IPS-20b (cell line): ENCODE results near the gene SETD9.

Experiments used
- H3K27ac ChIP-seq: one replicate; pipeline ENCODE4 v1.5.1; 2013; ENCODE audit warnings: low read length
- H3K27me3 ChIP-seq: 2 replicates; pipeline ENCODE4 v1.6.1; 2013; ENCODE audit warnings: mild to moderate bottlenecking, low read length, inconsistent platforms; ENCODE audit not compliant: insufficient read depth
- H3K36me3 ChIP-seq: 2 replicates; pipeline ENCODE4 v1.6.1; 2013; ENCODE audit warnings: low read depth, mild to moderate bottlenecking, inconsistent platforms, low read length, moderate library complexity; ENCODE audit not compliant: insufficient read depth
- H3K4me1 ChIP-seq: 2 replicates; pipeline ENCODE4 v1.6.1; 2013; ENCODE audit warnings: mild to moderate bottlenecking, control low read depth, inconsistent platforms, low read length, moderate library complexity; ENCODE audit not compliant: insufficient read depth
- H3K4me3 ChIP-seq: 2 replicates; pipeline ENCODE4 v1.5.1; 2013; ENCODE audit warnings: mild to moderate bottlenecking, low read length, inconsistent platforms
- H3K9ac ChIP-seq: 2 replicates; pipeline ENCODE4 v1.6.1; 2013; ENCODE audit warnings: low read depth, mild to moderate bottlenecking, inconsistent platforms, low read length, moderate library complexity
- H3K9me3 ChIP-seq: 2 replicates; pipeline ENCODE4 v1.6.1; 2013; ENCODE audit warnings: mild to moderate bottlenecking, low read depth, low read length, inconsistent platforms; ENCODE audit not compliant: insufficient read depth

SETD9 gene

GRCh38 chr5:56941981-56942380 is 32.6 kb downstream of the SETD9 start:
- Histone ChIP-seq H3K9me3 (no peaks in the 10 kb centered on the region), H3K27me3 (no peaks in the 10 kb centered on the region), H3K9ac (no peak overlapping the region), H3K4me1 (no peaks in the 10 kb centered on the region), H3K36me3 (peaks cover 100% of the 10 kb centered on the region), H3K4me3 (no peak overlapping the region), H3K27ac (no peak overlapping the region)

- H3K27ac ChIP-seq, result no peak overlapping the region
- H3K36me3 ChIP-seq, result peaks cover 75% of the 10 kb centered on the region
- peaks cover 7% of the 10 kb centered on the region; the same call in 1 of the 2 replicates for H3K4me1 ChIP-seq
- H3K9ac ChIP-seq, result no peak overlapping the region
- no peak overlapping the region for H3K4me3 ChIP-seq
- no peaks in the 10 kb centered on the region for H3K9me3 ChIP-seq
- no peaks in the 10 kb centered on the region for H3K27me3 ChIP-seq
These were observed 37.7 kb downstream of the SETD9 start for GRCh38 chr5:56947052-56947451.

- Histone ChIP-seq H3K36me3 (peaks cover 39% of the 10 kb centered on the region), H3K27me3 (peaks cover 19% of the 10 kb centered on the region), H3K9ac (peak overlapping the region; percentile 63; the same call in 1 of the 2 replicates), H3K4me1 (peaks cover 7% of the 10 kb centered on the region; the same call in 1 of the 2 replicates), H3K27ac (peak overlapping the region; percentile 75), H3K9me3 (no peaks in the 10 kb centered on the region), H3K4me3 (peak overlapping the region; percentile 86)
These were observed 41.3 kb downstream of the SETD9 start for GRCh38 chr5:56950626-56951125.

- Histone ChIP-seq H3K27ac (peak overlapping the region; percentile 75), H3K9ac (peak overlapping the region; percentile 63), H3K27me3 (peaks cover 19% of the 10 kb centered on the region), H3K4me1 (peaks cover 7% of the 10 kb centered on the region; the same call in 1 of the 2 replicates), H3K36me3 (peaks cover 32% of the 10 kb centered on the region), H3K9me3 (no peaks in the 10 kb centered on the region), H3K4me3 (peak overlapping the region; percentile 86)
These were observed 41.9 kb downstream of the SETD9 start for GRCh38 chr5:56951126-56951945.

- peak within 1 kb of the TSS; percentile 83 for H3K9ac ChIP-seq
- H3K36me3 ChIP-seq, result peaks cover 24% of the 10 kb centered on the region
- H3K4me3 ChIP-seq, result peak within 1 kb of the TSS; percentile 88
- peaks cover 7% of the 10 kb centered on the region; the same call in 1 of the 2 replicates for H3K4me1 ChIP-seq
- H3K27me3 ChIP-seq, result peaks cover 19% of the 10 kb centered on the region
- no peaks in the 10 kb centered on the region for H3K9me3 ChIP-seq
- peak within 1 kb of the TSS; percentile 75 for H3K27ac ChIP-seq
These were observed 42.7 kb downstream of the SETD9 start, which contains the start of gene MIER3 for GRCh38 chr5:56951946-56952691. MIER3 (minus strand) TSS chr5:56952123; CDS start chr5:56952102, 21 bp downstream.

- no peaks in the 10 kb centered on the region for H3K9me3 ChIP-seq
- H3K27ac ChIP-seq, result no peak overlapping the region
- H3K9ac ChIP-seq, result no peak overlapping the region
These were observed 44.9 kb downstream of the SETD9 start for GRCh38 chr5:56954262-56954661.

GRCh38 chr5:56958595-56958994 is 49.2 kb downstream of the SETD9 start:
- H3K9me3 ChIP-seq, result no peaks in the 10 kb centered on the region
- no peak overlapping the region for H3K4me3 ChIP-seq
- no peak overlapping the region for H3K9ac ChIP-seq
- peaks cover 6% of the 10 kb centered on the region for H3K27me3 ChIP-seq
- 0 out of 2 replicates have a peak, but pooled peaks cover 4% of the 10 kb centered on the region for H3K4me1 ChIP-seq
- H3K27ac ChIP-seq, result no peak overlapping the region
- H3K36me3 ChIP-seq, result no peaks in the 10 kb centered on the region

More at GRCh38 chr5:56954262-56954661, 44.9 kb downstream of the SETD9 start:
- Histone ChIP-seq H3K4me3 (no peak overlapping the region), H3K36me3 (peaks cover 7% of the 10 kb centered on the region), H3K27me3 (peaks cover 19% of the 10 kb centered on the region), H3K4me1 (peaks cover 12% of the 10 kb centered on the region; the same call in 1 of the 2 replicates)

- no peaks in the 10 kb centered on the region for H3K36me3 ChIP-seq
- H3K9ac ChIP-seq, result no peak overlapping the region
- H3K4me3 ChIP-seq, result no peak overlapping the region
- H3K27me3 ChIP-seq, result no peaks in the 10 kb centered on the region
- no peak overlapping the region for H3K27ac ChIP-seq
- no peaks in the 10 kb centered on the region for H3K9me3 ChIP-seq
- 0 out of 2 replicates have a peak, but pooled peaks cover 4% of the 10 kb centered on the region for H3K4me1 ChIP-seq
These were observed 49.9 kb downstream of the SETD9 start for GRCh38 chr5:56959326-56959725.

- Histone ChIP-seq H3K36me3 (no peaks in the 10 kb centered on the region), H3K9ac (no peak overlapping the region), H3K9me3 (no peaks in the 10 kb centered on the region), H3K4me3 (no peak overlapping the region), H3K27ac (no peak overlapping the region), H3K4me1 (0 out of 2 replicates have a peak, but pooled peaks cover 4% of the 10 kb centered on the region), H3K27me3 (no peaks in the 10 kb centered on the region)
These were observed 52.4 kb downstream of the SETD9 start for GRCh38 chr5:56961746-56962145.

GRCh38 chr5:56962286-56962685 is 52.9 kb downstream of the SETD9 start:
- Histone ChIP-seq H3K4me3 (no peak overlapping the region), H3K27ac (no peak overlapping the region), H3K9ac (no peak overlapping the region), H3K9me3 (no peaks in the 10 kb centered on the region), H3K27me3 (no peaks in the 10 kb centered on the region), H3K36me3 (no peaks in the 10 kb centered on the region), H3K4me1 (0 out of 2 replicates have a peak, but pooled peaks cover 4% of the 10 kb centered on the region)

- Histone ChIP-seq H3K4me1 (no peaks in the 10 kb centered on the region), H3K27me3 (no peaks in the 10 kb centered on the region)
These were observed 53.9 kb downstream of the SETD9 start for GRCh38 chr5:56963246-56963645.

More at GRCh38 chr5:56963246-56963645, 53.9 kb downstream of the SETD9 start:
- no peak overlapping the region for H3K9ac ChIP-seq
- no peaks in the 10 kb centered on the region for H3K36me3 ChIP-seq
- H3K9me3 ChIP-seq, result no peaks in the 10 kb centered on the region
- H3K4me3 ChIP-seq, result no peak overlapping the region
- H3K27ac ChIP-seq, result no peak overlapping the region
